GM12874 (cell line): ENCODE data around the gene GABRD.

Experiments
- TF ChIP-seq, protein P1 (sequence below): IDR thresholded peaks from 2 replicates; pipeline ENCODE4 v1.5.1; 2011; ENCODE audit warnings: low read depth, mild to moderate bottlenecking, control low read depth, low read length, moderate library complexity; ENCODE audit not compliant: insufficient read depth

The GABRD gene

GRCh38 chr1:2056955-2057590 lies 37.9 kb downstream of the GABRD start:
- TF ChIP-seq, protein P1, sequence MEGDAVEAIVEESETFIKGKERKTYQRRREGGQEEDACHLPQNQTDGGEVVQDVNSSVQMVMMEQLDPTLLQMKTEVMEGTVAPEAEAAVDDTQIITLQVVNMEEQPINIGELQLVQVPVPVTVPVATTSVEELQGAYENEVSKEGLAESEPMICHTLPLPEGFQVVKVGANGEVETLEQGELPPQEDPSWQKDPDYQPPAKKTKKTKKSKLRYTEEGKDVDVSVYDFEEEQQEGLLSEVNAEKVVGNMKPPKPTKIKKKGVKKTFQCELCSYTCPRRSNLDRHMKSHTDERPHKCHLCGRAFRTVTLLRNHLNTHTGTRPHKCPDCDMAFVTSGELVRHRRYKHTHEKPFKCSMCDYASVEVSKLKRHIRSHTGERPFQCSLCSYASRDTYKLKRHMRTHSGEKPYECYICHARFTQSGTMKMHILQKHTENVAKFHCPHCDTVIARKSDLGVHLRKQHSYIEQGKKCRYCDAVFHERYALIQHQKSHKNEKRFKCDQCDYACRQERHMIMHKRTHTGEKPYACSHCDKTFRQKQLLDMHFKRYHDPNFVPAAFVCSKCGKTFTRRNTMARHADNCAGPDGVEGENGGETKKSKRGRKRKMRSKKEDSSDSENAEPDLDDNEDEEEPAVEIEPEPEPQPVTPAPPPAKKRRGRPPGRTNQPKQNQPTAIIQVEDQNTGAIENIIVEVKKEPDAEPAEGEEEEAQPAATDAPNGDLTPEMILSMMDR, result no peak

DNA sequence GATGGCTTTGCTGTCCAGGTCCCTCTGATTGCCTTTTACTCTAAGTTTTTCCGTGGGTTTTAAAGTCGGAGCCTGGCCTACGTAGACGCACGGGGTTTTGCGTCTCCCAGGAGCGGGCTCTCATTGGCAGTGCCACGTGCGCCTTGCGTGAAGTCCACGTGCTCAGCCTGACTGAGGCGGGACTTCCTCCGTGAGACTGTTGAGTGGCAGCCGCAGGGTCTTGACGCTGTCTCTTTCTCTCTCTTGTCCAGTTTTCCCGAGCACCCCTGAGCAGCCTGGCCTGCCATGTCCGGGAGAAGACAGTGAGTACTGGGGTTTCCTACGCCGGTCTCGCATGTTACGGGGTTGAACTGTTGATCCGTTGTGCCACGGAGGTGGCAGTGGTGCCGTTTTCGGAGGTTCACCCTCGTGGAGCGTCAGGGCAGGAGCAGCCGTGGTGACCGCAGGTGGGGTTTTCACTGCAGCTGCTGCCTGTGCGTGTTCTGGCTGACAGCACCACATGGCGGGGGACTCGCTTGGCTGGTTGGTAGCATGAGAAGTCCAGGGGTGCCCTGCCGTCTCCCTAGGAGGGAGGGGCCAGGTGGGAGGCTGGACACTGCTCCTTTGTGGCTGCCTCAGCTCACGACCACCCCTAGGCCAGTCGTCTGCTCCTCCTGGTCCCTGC lies 40.3 kb downstream of the GABRD start:
- TF ChIP-seq, protein P1, result no peak

DNA sequence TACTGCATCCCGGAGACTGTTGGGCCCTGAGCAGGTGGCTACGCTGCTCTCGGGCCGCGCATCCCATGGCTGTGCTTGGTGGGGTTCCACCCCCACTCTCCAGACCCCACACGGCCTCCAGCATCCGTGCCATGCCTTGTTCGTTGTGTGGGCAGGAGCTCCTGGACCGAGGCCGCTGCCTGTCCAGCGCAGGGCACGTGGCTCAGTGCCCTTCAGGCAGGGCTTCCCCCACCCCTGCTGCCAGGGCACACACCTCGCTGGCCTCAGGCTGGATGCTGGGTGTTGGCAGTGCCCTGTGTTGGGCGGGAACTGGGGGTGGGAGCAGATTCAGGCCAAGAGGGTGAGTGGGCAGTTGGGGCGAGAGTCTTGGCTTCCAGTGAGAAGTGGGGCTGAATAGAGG lies 40.9 kb downstream of the GABRD start:
- TF ChIP-seq, protein P1, result no peak

DNA sequence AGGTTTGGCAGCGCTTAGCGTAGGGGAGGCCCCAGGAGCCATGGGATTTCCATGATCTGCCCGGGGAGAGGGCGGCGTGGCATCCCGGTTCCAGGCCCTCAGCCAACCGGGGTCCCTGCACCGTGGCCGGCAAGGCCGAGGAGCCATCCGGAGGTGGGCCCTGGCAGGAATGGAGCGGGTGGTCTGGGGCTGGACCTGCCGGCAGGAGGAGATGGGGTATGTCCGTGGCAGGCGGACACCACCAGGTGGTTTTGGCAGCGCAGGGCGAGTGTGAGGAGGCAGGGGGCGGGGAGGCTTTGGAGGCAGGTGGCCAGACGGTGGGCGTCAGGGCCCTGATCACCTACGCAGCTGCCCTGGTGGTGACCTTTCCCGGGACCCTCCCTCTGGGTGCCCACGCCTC lies 41.4 kb downstream of the GABRD start:
- TF ChIP-seq, protein P1, result no peak

- TF ChIP-seq, protein P1, result no peak
Observed at GRCh38 chr1:2061065-2061778, 42.1 kb downstream of the GABRD start.

DNA sequence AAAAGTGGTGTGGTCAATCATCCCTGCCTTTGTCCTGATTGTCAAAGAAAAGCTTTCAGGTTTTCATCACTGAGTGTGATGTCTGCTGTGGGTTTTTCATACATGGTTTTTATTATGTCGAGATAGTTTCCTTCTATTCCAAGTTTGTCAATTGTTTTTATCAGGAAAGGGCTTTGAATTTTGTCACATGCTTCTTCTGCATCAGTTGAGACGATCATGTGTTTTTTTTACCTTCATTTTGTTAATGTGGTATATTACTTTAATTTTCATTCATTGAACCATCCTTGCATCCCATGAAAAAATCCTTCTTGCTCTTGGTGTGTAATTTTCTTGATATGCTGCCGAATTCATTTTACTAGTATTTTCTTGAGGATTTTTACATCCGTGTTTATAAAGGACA lies 46.6 kb downstream of the GABRD start:
- TF ChIP-seq, protein P1, result no peak

- TF ChIP-seq, protein P1, result no peak
Observed at GRCh38 chr1:2067393-2067792, 48.2 kb downstream of the GABRD start.
